GM12874 (cell line): Measurements from ENCODE around the gene PLA2G4F.

Source experiments
- CTCF ChIP-seq: IDR thresholded peaks from 2 replicates; pipeline ENCODE4 v1.5.1; 2011; ENCODE audit warnings: low read depth, mild to moderate bottlenecking, control low read depth, low read length, moderate library complexity; ENCODE audit not compliant: insufficient read depth

The PLA2G4F gene

GRCh38 chr15:42165106-42165505 lies 8.7 kb upstream of the PLA2G4F start:
- no peak for TF ChIP-seq CTCF

- TF ChIP-seq CTCF: no peak
Observed at GRCh38 chr15:42163947-42164550, 7.6 kb upstream of the PLA2G4F start.

GRCh38 chr15:42163291-42163690 lies 6.9 kb upstream of the PLA2G4F start:
- no peak for TF ChIP-seq CTCF

GRCh38 chr15:42160136-42160535 lies 3.7 kb upstream of the PLA2G4F start:
- no peak for TF ChIP-seq CTCF

GRCh38 chr15:42159381-42160015 lies 3.1 kb upstream of the PLA2G4F start:
- TF ChIP-seq CTCF: no peak

- no peak for TF ChIP-seq CTCF
Observed at GRCh38 chr15:42158941-42159340, 2.5 kb upstream of the PLA2G4F start.

GRCh38 chr15:42157981-42158765 lies 1.7 kb upstream of the PLA2G4F start:
- TF ChIP-seq CTCF: no peak
